Measurements from ENCODE around the gene SCGB1D1.

Gene SCGB1D1

DNA sequence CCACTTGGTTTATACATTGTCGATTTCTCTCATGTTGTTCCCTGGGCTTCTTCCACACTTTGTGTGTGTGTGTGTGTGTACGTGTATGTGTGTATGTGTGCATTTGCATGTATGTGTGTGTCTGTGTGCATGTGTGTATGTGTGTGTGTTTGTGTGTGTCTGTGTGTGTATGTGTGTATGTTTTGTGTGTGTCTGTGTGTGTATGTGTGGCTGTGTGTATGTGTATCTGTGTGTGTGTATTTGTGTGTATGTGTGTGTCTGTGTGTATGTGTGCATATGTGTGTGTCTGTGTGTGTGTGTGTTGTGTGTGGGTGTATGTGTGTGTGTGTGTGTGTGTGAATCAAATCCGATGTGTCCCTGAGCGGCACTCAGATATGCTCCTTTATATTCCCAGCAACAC lies 47.5 kb downstream of the SCGB1D1 start:
- DNase-seq: no peak

DNA sequence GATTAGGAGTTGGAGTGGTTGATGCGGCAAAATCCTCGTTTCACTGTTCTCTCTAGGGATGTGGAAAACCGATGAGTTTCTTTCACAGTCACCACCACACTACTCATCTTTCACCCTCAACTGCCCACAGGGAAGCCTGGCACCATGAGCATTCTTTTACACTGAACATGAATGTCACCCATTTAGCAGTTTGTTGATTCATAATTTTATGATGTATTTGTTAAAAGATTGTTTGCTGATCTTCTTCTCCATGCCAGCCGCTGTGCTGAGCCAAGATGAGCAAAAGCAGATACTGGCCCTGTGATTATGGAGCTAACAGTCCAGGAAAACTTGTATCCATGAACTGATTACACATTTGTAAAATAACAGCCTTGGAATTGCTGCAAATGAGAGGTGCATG lies 48.1 kb downstream of the SCGB1D1 start:
- no peak for DNase-seq

DNA sequence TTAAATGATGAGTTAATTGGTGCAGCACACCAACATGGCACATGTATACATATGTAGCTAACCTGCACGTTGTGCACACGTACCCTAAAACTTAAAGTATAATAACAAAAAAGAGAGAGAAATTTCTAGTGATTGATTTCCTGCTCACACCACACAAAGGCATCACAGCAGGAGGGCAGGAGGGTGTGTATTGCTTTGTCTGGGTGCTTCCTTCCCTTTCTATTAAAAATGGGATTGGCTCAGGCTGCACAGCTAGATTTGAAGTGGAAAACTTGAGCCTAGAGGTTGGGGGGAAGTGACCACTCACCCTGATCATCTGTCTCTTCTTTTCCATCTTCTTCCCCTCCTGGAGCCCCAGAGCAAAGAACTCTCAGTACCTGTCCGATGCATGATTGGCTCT lies 51.1 kb downstream of the SCGB1D1 start:
- no peak for DNase-seq

DNA sequence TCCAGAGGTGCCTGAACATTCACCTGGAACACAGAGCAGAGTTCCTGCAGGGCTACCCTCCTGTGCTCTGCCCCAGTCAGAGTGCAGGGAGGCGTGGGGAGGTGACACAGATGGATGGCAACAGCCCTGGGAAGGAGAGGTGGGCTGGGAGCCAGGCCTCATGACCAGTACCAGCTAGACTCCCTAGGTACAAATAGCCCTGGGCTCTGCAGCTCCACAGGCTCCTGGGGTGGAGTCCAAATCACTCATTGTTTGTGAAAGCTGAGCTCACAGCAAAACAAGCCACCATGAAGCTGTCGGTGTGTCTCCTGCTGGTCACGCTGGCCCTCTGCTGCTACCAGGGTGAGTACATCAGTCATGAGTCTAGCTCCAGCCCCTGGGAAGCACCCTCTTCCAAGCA lies 52.0 kb downstream of the SCGB1D1 start, which contains the start of gene SCGB1D2:
SCGB1D2 (plus strand) TSS at position 219 of the 400 bp plus-strand sequence; CDS start at position 288, 69 bp downstream.
- no peak for DNase-seq
